Dedifferentiated amniotic fluid mesenchymal stem cell (primary cell): ENCODE measurements around the gene PID1.

Experiments
- DNase-seq: peaks from one replicate; pipeline ENCODE4 v3.0.0-alpha.2; 2016; ENCODE audit errors: extremely low spot score

The PID1 gene

GRCh38 chr2:229164545-229165249 lies 106.4 kb downstream of the PID1 start:
- DNase-seq = no peak

GRCh38 chr2:229163893-229164292 lies 107.2 kb downstream of the PID1 start:
- DNase-seq = no peak

GRCh38 chr2:229162015-229162414 lies 109.1 kb downstream of the PID1 start:
- DNase-seq = no peak

GRCh38 chr2:229160984-229161383 lies 110.1 kb downstream of the PID1 start:
- DNase-seq = no peak

- no peak for DNase-seq
Measured at GRCh38 chr2:229160180-229160579, 110.9 kb downstream of the PID1 start.

- DNase-seq = no peak
Measured at GRCh38 chr2:229159405-229159804, 111.7 kb downstream of the PID1 start.

GRCh38 chr2:229154381-229154780 lies 116.7 kb downstream of the PID1 start:
- no peak for DNase-seq

- DNase-seq = no peak
Measured at GRCh38 chr2:229153951-229154350, 117.1 kb downstream of the PID1 start.

- DNase-seq = no peak
Measured at GRCh38 chr2:229153267-229153666, 117.8 kb downstream of the PID1 start.

GRCh38 chr2:229152674-229153073 lies 118.4 kb downstream of the PID1 start:
- no peak for DNase-seq

GRCh38 chr2:229150317-229150716 lies 120.8 kb downstream of the PID1 start:
- no peak for DNase-seq

GRCh38 chr2:229141424-229142025 lies 129.6 kb downstream of the PID1 start:
- DNase-seq = peak; percentile 34

- no peak for DNase-seq
Measured at GRCh38 chr2:229137639-229138038, 133.4 kb downstream of the PID1 start.

- DNase-seq = no peak
Measured at GRCh38 chr2:229137066-229137465, 134.0 kb downstream of the PID1 start.

GRCh38 chr2:229133155-229133772 lies 137.8 kb downstream of the PID1 start:
- DNase-seq = no peak

GRCh38 chr2:229132236-229132635 lies 138.9 kb downstream of the PID1 start:
- no peak for DNase-seq

GRCh38 chr2:229130522-229130921 lies 140.6 kb downstream of the PID1 start:
- DNase-seq = no peak

- no peak for DNase-seq
Measured at GRCh38 chr2:229129738-229130371, 141.2 kb downstream of the PID1 start.

GRCh38 chr2:229127471-229127870 lies 143.6 kb downstream of the PID1 start:
- no peak for DNase-seq

GRCh38 chr2:229126066-229126465 lies 145.0 kb downstream of the PID1 start:
- DNase-seq = no peak

- DNase-seq = no peak
Measured at GRCh38 chr2:229124136-229124535, 147.0 kb downstream of the PID1 start.

GRCh38 chr2:229118927-229119326 lies 152.2 kb downstream of the PID1 start:
- no peak for DNase-seq

GRCh38 chr2:229118336-229118735 lies 152.8 kb downstream of the PID1 start:
- DNase-seq = no peak
